DMS53 treated with DMSO at 0.1 percent for 48 hours (cell line): Measurements from ENCODE around the gene FOCAD.
"Not testable (repeated sequence)": the region's sequence is repeated elsewhere in the genome, so short reads cannot be mapped to it uniquely, and the experiment has no call there.

ENCODE experiments used
- DNase-seq: peaks from one replicate; lab custom pipeline; 2025; ENCODE audit not compliant: unreplicated experiment; lab: John Stamatoyannopoulos, UW

Gene FOCAD

DNA sequence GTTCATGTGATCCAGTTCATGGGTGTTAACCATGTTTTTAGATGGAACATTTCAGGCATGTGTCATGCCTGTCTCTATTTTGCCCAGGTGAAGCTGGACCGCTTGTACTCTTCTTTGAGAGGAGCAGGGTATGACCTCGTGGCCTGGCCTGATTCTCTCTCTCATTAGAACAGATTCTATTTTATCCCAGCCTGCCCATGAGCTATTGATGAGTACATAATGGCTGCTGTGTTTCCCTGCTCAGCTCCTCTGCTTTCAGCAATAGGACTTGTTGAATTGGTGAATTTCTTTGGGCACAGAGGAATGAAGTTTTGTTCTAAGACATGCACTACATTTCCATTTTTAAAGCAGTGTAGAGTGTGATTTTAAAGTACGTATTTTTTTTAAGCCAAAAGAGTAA, 261.2 kb downstream of the FOCAD start:
- DNase-seq, result no peak

DNA sequence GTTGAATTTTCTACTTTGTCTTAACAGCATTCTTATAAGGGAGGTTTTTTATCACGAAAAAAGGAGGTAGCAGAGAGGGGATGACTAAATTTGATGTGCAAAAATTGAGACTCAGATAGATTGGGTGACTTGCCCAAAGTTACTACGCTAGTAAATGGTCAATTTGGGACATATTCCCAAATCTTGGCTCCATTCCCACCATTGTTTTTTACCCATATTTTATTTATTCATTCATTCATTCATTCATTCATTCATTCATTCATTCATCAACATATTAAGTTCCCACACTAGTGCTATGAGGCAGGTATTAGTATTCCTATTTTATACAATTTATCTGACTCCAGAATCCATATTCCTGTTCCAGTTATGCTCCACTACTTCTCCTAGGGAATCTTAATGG, 261.8 kb downstream of the FOCAD start:
- DNase-seq, result no peak

DNA sequence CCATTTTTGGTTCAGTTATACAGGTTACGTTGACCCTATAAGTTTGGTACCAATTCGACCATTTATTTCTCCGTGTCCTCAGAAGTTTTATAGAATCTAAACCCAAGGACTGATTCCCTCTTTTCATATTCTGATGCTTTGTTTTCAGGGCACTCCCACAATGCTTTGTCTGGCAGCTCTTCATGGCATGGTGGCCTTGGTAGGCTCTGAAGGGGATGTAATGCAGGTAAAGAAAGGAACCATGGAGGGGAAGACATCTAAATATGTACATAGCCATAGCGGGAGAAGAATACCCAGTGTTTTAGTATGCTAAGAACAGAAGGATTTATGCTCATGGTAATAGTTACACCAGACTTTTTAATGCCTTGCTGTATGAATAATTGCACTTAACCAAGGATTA, 264.6 kb downstream of the FOCAD start:
- DNase-seq, result no peak

DNA sequence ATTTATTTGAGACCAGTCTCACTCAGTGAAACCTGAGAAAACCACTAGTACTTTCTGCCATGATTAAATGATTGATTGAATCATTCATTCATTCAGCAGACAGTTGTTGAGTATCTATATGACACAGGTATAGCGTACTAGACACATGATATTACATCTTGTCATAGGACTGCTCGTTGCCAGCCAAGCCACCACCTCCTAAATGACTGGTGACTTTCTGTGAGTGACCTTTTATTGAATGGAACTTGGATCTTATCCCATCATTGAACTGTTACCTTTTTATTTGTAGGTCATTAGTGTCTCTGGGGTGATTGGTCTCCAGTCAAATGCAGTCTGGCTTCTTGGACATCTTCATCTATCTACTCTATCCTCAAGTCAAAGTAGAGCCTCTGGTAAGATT, 266.6 kb downstream of the FOCAD start:
- DNase-seq, result no peak

DNA sequence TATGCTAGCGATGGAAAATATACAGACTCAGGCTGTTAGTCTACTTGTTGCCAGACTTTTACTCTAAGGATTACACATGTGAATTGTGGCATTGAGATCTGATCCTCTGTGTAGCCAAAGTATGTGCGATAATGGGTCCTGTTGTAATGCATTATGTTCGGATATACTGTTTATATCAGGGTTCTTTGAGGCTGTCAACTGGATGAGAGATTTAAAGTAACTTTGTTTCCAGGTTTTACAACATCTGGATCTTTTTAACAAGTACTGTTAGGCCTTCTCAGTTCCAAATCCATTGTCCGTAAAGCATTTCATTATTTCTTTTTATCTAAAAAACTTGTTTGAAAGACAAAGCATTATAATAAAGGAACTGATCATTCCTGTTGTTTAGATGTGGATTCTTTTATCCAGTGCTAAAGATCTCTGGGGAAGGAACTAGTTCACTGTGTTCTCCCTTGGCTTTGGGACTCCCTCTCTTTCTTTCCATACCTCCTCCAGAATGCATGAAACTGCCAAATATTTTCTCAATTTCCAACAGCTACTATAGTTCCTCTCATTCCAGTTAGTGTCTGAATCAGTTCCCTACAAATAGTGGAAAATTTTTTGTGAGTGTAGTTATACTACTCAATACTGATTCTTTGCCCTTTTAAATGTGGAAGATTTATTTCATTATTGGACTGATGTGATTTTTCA, 278.6 kb downstream of the FOCAD start:
- DNase-seq, result no peak

- no peak for DNase-seq
Observed at GRCh38 chr9:20972684-20973083, 288.6 kb downstream of the FOCAD start.

GRCh38 chr9:20973246-20973947, 289.3 kb downstream of the FOCAD start:
- not testable (repeated sequence) for DNase-seq

DNA sequence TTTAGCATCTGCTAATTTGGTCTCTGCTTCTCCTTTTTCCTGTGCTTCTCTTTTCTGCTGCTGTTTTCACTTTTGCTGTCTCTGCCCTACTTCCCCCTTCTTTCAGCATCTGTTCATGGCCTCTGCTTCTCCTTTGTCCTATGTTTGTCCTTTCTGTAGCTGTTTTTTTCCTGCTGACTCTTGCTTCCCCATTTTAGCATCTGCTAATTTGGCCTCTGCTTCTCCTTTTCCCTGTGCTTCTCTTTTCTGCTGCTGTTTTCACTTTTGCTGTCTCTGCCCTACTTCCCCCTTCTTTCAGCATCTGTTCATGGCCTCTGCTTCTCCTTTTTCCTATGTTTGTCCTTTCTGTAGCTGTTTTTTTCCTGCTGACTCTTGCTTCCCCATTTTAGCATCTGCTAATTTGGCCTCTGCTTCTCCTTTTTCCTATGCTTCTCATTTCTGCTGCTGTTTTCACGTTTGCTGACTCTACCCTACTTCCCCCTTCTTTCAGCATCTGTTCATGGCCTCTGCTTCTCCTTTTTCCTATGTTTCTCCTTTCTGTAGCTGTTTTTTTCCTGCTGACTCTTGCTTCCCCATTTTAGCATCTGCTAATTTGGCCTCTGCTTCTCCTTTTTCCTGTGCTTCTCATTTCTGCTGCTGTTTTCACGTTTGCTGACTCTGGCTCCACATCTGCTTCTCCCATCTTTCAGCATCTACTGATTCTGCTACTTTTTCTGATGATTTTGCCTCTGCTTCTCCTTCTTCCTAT, 290.3 kb downstream of the FOCAD start:
- not testable (repeated sequence) for DNase-seq

GRCh38 chr9:20978249-20978648, 294.2 kb downstream of the FOCAD start:
- no peak for DNase-seq

- DNase-seq, result no peak
Observed at GRCh38 chr9:20980832-20981455, 296.9 kb downstream of the FOCAD start.

- DNase-seq, result no peak
Observed at GRCh38 chr9:20981486-20981885, 297.4 kb downstream of the FOCAD start.

- no peak for DNase-seq
Observed at GRCh38 chr9:20984506-20984905, 300.4 kb downstream of the FOCAD start.

DNA sequence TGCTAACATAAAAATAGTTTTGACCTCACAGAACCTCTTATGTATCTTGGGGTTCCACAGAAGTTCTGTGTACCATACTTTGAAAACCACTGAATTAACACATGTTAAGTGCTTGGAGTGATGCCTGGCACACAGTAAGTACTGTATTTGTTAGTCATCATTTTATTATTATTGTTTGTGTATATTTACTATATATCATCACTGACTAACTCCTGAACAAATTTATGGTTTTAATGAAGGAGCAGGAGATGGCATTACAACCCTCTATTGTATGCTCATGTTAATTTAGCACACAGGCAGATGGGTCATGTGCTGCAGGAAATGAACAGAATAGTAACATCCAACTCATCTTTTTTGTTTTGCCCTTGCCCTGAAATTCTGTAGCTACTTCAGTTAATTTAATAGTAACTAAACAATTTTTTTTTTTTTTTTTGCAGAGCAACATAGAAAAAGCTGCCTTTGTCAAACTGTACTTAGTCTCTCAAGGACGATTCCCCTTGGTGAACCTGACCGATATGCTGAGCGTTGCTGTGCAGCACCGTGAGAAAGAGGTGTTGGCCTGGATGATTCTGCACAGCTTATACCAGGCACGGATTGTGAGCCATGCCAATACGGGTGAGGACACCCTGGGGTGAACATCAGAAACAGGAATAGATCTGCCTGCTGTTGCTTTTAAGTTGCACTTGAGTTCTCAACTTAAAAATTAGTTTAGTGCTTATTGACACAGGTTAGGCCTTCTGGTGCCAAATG, 302.0 kb downstream of the FOCAD start:
- no peak for DNase-seq

DNA sequence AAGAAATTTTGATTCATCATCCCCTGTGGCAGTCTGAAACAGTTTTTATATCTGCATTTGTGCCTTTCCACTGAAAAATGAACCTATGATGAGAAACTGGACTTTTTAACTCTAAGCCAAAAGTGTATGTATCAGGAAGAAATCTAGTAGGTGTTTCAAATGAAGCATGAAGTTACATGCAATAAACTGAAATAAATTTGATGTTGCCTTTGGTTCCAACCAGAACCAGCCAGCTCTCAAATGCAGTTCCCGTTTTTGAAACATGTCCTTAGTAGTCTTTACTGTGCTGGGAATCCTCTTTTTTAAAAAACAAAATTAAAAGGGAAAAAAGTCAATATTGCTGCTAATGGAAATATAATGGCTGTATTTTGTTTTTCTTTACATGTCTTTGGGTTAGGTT, 303.5 kb downstream of the FOCAD start:
- no peak for DNase-seq

DNA sequence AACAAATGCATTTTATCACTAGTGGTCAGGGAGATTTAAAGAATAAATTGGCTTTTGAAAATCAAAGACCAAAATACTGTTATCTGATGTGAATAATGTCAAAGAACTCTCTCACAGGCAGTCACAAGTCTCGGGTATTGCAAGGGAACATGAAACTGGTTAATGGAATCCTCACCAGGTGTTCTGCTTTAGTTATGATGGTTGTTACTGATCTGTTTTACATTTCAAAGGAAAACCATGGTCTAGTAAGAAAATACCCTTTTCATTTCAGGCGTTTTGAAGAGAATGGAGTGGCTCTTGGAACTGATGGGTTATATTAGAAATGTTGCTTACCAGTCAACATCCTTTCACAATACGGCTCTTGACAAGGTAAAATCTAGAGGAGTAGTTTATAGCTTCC, 304.0 kb downstream of the FOCAD start:
- DNase-seq, result no peak

DNA sequence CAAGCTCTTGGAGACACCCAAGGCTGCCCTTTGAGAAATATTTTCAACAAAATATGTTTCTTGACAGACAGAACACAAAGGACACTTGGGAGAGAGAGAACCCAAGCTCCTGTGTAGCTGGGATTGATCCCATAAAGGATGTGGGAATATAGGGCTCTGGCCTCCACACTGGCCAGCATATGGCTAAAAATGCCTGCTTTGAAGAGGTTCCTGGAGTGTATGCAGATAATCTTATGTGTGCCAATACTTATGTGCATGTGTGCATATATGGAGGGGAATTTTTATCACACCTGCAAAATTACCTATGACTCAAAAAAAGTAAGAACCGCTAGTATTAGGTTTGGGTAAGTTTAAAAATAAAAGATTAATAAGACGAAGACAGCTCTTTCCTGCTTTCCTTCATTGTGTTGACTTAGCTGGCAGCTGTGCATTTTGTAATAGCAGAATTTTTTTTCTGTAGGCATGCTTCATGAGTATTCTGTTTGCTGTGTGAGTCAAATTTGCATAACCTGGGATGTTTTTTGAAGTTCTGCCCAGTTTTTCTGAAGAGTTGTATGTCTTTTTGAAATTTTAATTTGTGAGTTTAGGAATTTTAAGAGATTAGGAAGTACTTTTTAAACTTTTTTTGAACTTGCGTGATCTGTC, 304.7 kb downstream of the FOCAD start:
- no peak for DNase-seq

- no peak for DNase-seq
Observed at GRCh38 chr9:20989923-20990341, 305.9 kb downstream of the FOCAD start.

DNA sequence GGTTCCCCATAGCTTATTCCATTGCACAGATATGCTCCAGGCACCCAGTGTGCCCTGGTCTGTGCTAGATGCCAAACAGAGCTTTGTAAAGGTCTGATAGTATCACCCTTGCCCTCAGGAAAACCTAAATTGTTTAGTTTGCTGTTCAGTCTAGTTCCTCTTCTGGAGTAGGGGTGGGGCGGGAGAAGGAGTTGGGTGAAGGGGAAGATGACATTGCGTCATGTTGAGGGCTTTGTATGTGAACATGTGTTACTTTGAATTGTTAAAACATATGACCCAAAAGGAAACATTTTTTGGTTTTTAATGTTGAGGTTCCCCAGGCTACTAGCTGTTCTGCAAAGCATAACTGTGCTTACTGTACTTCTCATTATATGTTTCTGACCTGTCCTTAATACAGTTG, 306.8 kb downstream of the FOCAD start:
- DNase-seq, result no peak

- no peak for DNase-seq
Observed at GRCh38 chr9:20994486-20994885, 310.4 kb downstream of the FOCAD start.

- DNase-seq, result no peak
Observed at GRCh38 chr9:20995616-20996015, 311.6 kb downstream of the FOCAD start.
